Left renal cortex interstitium (tissue), 4 donors: Measurements from ENCODE around the gene HLA-DRA. TPM values are rescaled to one million over a fixed set of nuclear protein-coding genes. Genes with fewer than 3 reads are reported as not detected.
"Not testable (repeated sequence)": the region's sequence is repeated elsewhere in the genome, so short reads cannot be mapped to it uniquely, and the experiment has no call there.

Experiments used
- DNase-seq, 4 donors: peaks; one replicate each; pipeline ENCODE4 v3.0.0-alpha.2; 2013; ENCODE audit warnings: low read depth in 4 of 4, low spot score in 2 of 4, missing footprints in 1 of 4
- polyA plus RNA-seq, 4 donors: library from polyadenylated mRNA; unstranded; fragments of 120-200 nt; gene quantifications; one replicate each; pipeline ENCODE4 v1.2.1, GENCODE V29; 2013; ENCODE audit not compliant: insufficient read length in 4 of 4

The HLA-DRA gene
- polyA plus RNA-seq, 4 donors = 52.7 to 119 (median 80.0) TPM

DNA sequence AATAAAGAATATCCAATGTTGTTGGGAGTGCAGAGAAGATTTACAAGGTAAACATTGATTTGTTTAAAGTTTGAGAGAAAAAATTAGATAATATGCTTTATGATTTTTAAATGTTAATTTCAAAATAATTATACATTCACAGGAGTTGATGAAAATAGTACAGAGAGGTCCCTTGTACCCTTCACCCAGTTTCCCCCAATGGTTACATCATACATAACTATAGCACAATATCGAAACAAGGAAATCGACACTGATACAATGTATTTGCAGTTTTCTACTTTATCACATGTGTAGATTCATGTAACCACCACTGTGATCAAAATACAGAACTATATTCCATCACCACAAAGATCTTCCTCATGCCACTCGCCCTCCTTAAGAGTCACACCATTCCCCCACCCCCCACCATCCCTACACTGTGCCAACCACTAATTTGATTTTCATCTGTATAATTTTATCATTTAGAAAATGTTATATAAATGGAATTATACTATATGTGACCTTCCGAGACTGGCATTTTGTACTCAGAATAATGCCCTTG lies 11.7 kb upstream of the HLA-DRA start:
- DNase-seq = no peak

DNA sequence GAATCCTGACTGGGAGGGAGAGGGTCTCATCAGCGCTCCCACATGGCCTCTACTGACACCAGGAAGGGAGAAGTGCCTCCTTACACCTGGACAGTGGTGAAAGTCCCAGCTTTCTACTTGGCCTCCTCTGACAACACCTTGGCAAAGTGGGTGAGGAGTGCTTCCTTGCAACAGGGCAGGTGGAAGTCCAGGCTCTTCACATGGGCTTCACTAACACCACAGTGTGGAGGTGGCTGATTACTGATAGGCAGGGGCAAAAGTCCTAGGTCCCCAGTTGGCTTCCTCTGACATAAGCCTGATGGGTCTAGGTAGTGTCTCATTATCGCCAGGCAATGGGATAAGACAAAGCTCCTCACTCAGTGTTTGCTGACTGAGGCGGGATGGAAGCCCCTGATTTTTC lies 9.5 kb upstream of the HLA-DRA start:
- no peak for DNase-seq

DNA sequence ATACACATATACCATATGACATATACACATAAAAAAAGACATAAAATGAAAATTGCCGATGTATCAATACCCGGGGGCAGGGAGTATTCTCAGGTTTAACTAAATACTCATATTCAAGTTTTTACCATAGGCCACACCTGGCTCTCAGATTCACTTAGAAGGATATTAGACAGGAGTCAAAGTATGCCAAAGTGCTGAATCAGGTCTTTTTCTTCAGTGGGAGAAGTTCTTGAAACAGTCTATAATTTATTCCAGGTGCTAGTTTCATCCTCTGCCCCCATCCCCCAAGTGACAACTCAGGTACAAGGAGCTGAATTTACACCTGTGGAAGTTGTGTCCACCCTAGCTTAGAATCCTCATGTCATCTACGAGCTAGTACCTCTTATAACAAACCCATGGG lies 8.5 kb upstream of the HLA-DRA start:
- no peak for DNase-seq

DNA sequence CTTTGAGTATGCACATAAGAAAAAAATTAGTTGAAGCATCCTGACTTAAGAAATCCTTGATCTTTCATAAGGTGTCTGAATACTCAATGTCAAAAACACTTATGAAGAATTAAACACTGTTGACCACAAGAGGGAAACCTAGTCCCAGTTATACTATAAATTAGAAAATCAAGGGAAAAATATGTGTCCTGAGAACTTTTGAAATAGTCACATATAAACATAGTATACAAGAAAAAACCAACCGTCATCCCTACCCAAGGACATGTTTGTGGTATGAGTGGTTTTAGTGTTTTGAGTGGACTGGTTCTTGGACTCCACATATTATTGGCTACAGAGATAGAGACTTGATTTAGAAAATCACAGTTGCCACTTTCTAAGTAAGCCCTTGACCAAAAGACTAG lies 7.6 kb upstream of the HLA-DRA start:
- DNase-seq = no peak

DNA sequence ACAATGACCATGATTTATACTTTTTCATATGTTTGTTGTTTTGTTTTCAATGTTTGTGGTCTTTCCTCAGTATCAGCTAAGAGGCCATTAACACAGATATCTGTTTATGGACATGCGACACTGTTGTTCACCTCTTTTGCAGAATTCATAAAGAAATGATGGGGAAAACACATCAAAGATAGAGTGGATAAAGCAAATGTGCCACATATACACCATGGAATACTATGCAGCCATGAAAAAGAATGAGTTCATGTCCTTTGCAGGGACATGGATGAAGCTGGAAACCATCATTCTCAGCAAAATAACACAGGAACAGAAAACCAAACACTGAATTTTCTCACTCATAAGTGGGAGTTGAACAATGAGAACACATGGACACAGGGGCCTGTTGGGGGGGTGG lies 5.7 kb upstream of the HLA-DRA start:
- not testable (repeated sequence) for DNase-seq

DNA sequence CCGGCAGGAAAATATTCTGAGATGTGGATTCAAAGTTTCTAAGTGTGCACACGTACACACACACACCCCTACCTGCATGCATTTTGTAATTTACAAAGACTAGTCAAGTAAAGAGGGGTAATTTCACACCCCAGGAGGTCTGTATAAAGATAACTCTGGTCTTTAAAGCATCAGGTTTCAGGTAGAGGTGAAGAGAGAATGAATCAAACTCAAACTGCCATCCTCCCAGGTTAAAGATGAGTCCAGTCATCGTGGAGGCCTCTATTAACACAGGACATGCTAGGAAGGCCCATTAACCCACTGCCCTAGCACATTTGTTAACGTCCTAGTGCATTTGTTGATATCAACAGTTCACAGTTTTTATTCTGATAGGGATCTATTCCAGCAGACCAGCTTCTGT lies 3.5 kb upstream of the HLA-DRA start:
- DNase-seq = no peak

DNA sequence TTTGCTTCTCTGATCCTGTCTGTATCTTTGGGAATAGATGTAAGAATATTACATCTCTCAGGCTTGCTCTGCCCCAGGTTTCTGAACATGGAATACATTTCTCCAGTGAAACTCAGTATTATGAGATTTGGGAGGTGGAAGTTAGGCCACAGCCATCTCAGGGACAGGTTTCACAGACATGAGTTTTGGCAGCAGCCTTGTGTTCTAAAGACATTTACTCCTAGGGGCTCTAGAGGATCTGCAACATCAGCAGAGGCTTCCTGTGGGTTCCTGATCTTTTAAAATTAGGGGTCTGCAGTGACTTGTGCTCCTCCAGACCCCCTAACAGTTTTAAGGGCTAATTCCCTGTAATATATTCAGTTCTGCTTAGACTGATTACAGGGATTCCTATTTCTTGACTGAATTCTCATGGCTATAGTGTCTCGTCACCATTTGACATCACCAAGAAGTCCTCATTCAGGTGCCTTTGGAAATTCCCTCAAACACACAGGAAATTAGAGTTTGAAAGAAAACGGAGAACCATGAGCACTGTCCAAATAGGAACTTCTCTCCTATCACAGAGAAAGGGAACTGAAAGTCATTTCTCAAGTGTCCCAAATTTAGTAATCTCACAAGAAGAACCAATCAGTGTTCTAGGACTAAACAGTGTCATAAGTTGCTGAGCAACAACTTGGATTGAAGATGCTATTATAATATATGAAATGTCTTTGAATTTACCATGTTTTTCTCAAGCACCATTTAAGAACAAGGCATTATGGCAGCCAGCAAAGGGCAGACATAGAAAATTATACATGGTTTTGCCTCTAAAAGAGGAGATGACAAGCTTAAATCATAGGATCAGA lies 2.5 kb upstream of the HLA-DRA start:
- DNase-seq = no peak

DNA sequence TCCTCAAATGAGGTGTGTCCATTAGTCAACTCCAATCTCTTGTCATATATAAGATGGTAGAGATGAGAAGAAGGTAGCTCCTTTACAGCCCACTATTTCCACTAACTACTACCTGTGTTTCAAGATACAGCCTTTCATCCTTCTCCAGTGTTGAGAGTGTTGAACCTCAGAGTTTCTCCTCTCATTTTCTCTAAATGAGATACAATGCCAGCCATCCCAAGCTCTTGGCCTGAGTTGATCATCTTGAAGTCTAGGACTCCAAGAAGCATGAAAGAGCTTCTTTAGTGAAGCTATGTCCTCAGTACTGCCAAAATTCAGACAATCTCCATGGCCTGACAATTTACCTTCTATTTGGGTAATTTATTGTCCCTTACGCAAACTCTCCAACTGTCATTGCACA lies 548 bp upstream of the HLA-DRA start:
- DNase-seq = no peak

DNA sequence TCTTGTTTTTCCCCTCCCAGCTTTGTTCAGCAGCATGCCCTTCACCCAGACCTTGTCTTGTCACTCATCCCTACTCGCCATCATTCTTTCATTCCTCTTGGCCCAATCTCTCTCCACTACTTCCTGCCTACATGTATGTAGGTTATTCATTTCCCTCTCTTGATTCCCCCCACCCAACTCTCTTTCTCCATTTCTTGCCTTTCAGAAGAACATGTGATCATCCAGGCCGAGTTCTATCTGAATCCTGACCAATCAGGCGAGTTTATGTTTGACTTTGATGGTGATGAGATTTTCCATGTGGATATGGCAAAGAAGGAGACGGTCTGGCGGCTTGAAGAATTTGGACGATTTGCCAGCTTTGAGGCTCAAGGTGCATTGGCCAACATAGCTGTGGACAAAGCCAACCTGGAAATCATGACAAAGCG lies 2.6 kb downstream of the HLA-DRA start:
- no peak for DNase-seq

DNA sequence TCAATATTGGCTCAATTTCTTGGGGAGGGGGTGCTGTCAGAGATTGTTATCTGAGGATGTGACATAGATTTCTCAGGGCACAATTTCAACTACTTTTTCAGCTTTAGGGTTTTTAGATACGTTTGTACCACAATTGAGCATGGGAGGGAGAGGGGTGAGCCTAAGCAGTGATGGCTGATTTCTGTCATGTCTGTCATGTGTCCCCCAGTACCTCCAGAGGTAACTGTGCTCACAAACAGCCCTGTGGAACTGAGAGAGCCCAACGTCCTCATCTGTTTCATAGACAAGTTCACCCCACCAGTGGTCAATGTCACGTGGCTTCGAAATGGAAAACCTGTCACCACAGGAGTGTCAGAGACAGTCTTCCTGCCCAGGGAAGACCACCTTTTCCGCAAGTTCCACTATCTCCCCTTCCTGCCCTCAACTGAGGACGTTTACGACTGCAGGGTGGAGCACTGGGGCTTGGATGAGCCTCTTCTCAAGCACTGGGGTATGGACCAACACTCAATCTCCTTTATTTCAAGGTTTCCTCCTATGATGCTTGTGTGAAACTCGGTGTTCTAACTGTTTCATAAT lies 3.4 kb downstream of the HLA-DRA start:
- DNase-seq = no peak

DNA sequence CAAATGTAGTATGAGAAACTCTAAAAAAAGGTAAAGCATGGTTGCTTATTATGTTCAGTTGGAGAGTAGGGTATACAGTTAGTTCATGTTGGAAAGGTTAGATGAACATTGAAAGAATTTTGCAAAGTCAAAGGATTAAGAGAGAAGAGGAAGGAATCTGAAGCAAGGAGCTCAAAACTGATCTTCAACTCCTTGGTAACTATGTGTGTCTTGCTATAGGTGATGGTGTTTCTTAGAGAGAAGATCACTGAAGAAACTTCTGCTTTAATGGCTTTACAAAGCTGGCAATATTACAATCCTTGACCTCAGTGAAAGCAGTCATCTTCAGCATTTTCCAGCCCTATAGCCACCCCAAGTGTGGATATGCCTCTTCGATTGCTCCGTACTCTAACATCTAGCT lies 4.7 kb downstream of the HLA-DRA start:
- DNase-seq = no peak

DNA sequence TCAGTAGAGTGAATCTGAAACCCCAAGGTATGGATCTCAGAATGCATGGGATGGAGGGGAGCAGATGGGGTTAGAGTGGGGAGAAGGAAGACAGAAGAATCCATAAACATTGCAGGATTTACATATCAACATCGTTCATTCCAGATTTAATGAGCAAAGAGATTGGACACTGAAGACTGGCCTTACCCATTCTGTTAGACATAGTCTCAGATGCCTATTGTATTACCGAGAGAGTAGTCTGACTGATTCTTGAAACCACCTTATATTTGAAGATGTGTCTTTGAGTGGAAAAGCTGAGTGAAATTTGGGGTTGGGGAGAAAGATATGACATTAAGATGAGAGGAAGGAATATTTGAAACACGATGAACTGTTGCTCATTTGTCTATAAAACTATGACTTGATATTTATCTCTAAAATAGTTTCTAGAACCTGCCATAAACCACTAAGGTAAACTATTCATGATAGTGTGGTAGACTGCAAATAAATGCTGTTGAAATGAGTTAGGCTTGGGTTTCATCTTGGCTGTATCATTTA lies 5.7 kb downstream of the HLA-DRA start:
- no peak for DNase-seq

DNA sequence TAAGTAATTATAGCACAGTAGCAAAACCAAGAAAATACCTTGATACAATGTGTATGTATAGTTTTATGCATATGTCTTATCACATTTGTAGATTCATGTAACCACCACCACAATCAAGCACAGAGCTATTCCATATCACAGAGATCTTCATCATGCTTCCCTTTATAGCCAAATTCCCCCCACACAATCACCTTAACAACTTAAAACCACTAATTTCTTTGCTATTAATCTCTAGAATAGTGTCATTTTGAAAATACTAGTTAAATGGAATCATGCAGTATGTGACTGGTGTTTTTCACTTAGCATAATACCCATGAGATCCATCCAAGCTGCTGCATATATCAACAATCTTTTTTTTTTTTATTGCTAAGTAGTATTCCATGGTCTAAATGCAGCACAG lies 8.2 kb downstream of the HLA-DRA start:
- DNase-seq = no peak

DNA sequence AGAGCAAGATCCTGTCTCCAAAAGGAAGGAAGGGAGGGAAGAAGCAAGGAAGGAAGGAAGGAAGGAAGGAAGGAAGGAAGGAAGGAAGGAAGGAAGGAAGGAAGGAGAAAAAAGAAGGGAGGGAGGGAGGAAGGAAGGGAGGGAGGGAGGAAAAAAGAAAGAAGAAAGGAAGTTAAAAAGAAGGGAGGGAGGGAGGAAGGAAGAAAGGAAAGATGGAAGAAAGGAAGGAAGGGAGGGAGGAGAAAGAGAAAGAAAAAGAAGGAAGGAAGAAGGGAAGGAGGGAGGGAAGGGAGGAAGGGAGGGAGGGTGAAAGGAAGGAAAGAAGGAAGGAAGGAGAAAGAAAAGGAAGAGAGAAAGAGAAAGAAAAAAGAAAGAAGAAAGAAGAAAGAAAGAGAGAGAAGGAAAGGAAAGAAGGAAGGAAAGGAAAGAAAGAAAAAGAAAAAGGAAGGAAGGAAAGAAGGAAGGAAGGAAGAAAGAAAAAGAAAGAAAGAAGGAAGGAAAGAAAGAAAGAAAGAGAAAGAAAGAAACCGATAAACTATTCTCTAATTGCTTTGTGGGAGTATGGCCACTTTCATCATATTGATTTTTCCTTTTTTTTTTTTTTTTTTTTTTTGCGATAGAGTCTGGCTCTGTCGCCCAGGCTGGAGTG lies 9.5 kb downstream of the HLA-DRA start:
- DNase-seq = no peak

DNA sequence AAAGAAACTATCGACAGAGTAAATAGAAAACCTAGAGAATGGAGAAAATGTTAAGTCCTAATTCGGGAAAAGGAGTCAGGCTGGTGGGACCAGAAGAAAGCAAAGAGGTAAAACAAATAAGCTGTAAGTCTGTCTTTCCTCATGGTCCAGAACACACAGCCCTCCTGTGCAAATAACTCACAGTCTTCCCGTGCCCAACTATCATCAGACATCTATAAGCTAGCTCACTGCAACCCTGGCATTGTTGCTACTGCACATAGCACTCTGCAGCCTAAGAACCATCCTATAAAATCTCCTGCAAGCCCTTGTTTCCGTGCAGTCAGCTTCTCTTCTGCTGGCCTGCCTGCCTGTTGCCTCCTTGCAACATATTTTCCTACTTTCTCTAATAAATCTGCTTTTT lies 17.4 kb downstream of the HLA-DRA start:
- DNase-seq = no peak

DNA sequence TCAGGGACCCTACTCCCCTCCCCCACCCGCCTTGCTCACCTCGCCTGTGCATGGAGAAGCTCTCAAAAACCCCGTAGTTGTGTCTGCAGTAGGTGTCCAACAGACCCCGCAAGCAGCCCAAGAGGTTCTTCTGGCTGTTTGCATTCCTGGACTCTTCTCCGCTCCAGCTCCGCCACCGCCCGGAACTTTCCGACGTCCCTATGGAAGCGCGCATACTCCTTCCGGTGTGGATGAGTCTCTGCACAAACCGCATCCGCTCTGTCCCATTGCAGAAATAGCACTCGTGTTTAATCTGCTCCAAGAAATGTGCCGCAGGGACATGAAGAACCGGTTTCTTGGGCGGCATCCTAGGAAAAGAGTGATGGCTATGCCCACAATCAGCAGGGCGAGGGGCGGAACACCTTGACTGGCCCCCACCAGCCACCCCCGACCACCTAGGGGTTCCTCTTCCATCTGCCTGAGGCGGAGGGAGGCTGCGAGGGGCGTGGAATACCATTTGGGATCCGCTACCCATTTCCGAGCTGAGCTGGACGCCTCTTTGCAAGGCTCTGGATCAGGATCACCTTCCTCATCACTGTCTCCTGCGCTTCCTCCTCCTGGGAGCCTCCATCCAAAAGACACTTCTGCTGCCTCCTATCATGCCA lies 20.2 kb downstream of the HLA-DRA start:
- no peak for DNase-seq

DNA sequence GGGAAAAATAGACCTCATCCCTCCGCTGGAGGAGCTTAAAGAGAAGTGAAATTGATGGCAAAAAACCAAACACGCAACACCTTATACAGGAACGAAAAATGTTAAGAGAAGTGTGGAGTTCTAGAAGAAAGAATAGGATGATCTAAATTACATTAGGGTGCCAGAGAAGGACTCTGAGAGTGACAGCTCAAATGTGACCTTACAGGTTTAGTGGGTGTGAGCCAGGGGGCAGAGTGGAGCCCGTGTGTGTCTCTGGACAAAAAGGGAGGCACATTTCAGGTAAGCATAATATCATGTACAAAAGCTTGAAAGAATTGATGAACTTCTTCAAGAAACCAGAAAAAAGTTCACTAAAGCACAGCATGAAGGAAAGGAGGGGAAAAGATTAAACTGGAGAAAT lies 20.8 kb downstream of the HLA-DRA start:
- no peak for DNase-seq

DNA sequence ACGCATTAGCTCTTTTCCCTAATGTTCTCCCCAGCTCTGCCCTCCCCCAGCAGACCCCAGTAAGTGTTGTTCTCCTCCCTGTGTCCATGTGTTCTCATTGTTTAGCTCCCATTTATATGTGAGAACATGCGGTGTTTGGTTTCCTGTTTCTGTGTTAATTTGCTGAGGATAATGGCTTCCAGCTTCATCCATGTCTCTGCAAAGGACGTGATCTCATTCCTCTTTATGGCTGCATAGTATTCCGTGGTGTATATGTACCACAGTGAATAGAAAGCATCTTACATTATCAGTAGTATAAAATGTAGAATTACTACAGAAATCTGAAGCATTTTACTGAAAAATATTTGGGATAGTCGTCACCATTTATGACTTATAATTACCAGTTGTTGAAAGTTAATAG lies 21.8 kb downstream of the HLA-DRA start:
- no peak for DNase-seq

DNA sequence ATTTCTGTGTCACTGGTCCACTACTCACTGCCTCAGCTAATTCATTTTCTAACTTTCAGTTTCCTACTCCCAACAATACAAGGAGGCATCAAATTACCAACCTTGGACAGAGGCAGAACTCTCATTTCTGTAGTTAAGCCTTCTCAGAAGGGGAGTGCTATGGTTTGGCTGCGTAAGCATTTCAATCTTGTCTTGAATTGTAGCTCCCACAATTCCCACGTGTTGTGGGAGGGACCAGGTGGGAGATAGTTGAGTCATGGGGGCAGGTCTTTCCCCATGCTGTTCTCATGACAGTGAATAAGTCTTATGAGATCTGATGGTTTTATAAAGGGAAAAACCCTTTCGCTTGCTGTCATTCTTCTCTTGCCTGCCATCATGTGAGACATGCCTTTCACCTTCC lies 22.9 kb downstream of the HLA-DRA start:
- DNase-seq = peak in 1 of 4 donors; percentile 16

DNA sequence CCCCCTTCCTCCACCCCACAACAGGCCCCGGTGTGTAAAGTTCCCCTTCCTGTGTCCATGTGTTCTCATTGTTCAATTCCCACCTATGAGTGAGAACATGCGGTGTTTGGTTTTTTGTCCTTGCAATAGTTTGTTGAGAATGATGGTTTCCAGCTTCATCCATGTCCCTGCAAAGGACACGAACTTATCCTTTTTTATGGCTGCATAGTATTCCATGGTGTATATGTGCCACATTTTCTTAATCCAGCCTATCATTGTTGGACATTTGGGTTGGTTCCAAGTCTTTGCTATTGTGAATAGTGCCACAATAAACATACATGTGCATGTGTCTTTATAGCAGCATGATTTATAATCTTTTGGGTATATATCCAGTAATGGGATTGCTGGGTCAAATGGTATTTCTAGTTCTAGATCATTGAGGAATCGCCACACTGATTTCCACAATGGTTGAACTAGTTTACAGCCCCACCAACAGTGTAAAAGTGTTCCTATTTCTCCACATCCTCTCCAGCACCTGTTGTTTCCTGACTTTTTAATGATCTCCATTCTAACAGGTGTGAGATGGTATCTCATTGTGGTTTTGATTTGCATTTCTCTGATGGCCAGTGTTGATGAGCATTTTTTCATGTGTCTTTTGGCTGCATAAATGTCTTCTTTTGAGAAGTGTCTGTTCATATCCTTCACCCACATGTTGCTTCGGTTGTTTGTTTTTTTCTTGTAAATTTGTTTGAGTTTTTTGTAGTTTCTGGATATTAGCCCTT lies 28.2 kb downstream of the HLA-DRA start:
- DNase-seq = not testable (repeated sequence)
